Panc1 (cell line): ENCODE data around the gene ZNF892.
A peak's percentile ranks its signal among the peaks of the same experiment; 100 is the strongest.
"Not testable (repeated sequence)": the region's sequence is repeated elsewhere in the genome, so short reads cannot be mapped to it uniquely, and the experiment has no call there.

Source experiments
- CTCF ChIP-seq: fragments of 450-650 bp; IDR thresholded peaks from 2 replicates; pipeline ENCODE4 v1.5.1; 2017; ENCODE audit warnings: mild to moderate bottlenecking
- POLR2AphosphoS5 ChIP-seq: IDR thresholded peaks from 2 replicates; pipeline ENCODE4 v1.6.1; 2012; ENCODE audit warnings: mild to moderate bottlenecking, low read depth, low read length, moderate library complexity

- TF ChIP-seq CTCF, result peak; percentile 84
- TF ChIP-seq POLR2AphosphoS5, result not testable (repeated sequence)
These were observed 14.4 kb upstream of the ZNF892 start for GRCh38 chr2:95192956-95193355.
